Measurements from ENCODE around the gene DNM3. TPM values are rescaled to one million over a fixed set of nuclear protein-coding genes. Genes with fewer than 3 reads are reported as not detected.

DNM3 gene
- total RNA-seq, 1 donor from 2014 or later, result 2.1 TPM

DNA sequence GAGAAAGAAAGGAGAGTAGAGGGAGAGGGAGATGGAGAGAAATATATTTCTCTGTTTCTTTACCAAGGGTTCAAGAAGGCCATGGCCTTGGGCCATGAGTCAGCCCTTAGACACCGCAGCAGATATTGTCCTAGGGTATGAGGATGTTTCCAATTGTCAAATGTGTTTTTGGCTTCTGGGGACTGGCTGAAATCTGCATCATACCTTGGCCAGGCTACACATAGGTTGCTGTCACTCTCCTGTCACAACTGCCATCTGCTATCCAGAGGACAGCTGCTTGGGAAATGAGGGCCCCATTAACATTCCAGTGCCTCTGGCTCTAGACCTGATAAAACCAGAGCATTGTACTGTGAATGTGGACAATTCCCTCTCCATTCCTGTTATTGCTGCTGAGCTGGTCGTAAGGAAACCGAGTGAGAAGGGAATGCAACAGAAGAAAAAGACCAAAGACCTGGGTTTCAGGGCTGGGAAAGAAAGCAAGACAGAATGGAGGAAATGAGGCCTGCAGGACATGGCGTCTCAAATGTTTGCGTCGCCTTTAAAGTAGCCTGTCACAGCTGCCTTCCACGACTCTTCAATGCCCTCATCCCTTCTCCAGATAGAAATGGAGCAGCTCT is 611.3 kb downstream of the DNM3 start:
- Mint-ChIP-seq H3K4me1 (ENCODE audit: unreplicated experiment) (peaks cover 40% of the 10 kb centered on the region), H3K27ac (peak overlapping the region; percentile 39), H3K36me3 (no peaks in the 10 kb centered on the region), H3K4me3 (no peak overlapping the region), H3K9me3 (no peaks in the 10 kb centered on the region), H3K27me3 (no peaks in the 10 kb centered on the region)
- TF ChIP-seq, protein P1, sequence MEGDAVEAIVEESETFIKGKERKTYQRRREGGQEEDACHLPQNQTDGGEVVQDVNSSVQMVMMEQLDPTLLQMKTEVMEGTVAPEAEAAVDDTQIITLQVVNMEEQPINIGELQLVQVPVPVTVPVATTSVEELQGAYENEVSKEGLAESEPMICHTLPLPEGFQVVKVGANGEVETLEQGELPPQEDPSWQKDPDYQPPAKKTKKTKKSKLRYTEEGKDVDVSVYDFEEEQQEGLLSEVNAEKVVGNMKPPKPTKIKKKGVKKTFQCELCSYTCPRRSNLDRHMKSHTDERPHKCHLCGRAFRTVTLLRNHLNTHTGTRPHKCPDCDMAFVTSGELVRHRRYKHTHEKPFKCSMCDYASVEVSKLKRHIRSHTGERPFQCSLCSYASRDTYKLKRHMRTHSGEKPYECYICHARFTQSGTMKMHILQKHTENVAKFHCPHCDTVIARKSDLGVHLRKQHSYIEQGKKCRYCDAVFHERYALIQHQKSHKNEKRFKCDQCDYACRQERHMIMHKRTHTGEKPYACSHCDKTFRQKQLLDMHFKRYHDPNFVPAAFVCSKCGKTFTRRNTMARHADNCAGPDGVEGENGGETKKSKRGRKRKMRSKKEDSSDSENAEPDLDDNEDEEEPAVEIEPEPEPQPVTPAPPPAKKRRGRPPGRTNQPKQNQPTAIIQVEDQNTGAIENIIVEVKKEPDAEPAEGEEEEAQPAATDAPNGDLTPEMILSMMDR (conservative IDR thresholded peaks at IDR 0.05), result no peak
- no peak for DNase-seq (ENCODE audit: extremely low spot score, unreplicated experiment)

GRCh38 chr1:172453153-172453545 is 611.9 kb downstream of the DNM3 start:
- no peaks in the 10 kb centered on the region for H3K9me3 Mint-ChIP-seq
- peak overlapping the region; percentile 39 for H3K27ac Mint-ChIP-seq
- H3K4me3 Mint-ChIP-seq, result no peak overlapping the region
- peaks cover 40% of the 10 kb centered on the region for H3K4me1 Mint-ChIP-seq (ENCODE audit: unreplicated experiment)
- no peaks in the 10 kb centered on the region for H3K27me3 Mint-ChIP-seq
- H3K36me3 Mint-ChIP-seq, result no peaks in the 10 kb centered on the region
- TF ChIP-seq, protein P1 (conservative IDR thresholded peaks at IDR 0.05), result no peak
- DNase-seq (ENCODE audit: extremely low spot score, unreplicated experiment), result no peak

GRCh38 chr1:172453607-172454006 is 612.3 kb downstream of the DNM3 start:
- no peaks in the 10 kb centered on the region for H3K9me3 Mint-ChIP-seq

DNA sequence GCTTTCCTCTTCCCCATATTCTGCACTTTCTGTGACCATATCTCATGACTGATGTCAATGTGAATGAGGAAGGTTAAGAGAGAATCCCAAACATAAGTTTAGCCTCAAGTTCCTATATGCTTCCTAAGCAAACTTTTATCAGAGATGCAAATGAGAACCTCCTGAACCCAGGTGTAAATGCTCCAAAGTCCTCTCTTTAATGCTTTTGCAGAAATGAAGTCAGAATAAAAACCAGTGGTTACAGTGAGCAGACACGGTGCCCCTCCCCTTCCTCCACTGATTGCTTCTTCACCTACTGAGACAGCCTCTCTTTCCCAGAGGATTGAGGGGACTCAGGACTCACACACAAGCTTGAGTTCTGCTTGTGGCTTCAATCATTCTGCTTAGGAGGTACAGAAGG is 614.2 kb downstream of the DNM3 start:
- TF ChIP-seq, protein P1 (conservative IDR thresholded peaks at IDR 0.05), result no peak
- DNase-seq (ENCODE audit: extremely low spot score, unreplicated experiment), result no peak
- H3K4me1 Mint-ChIP-seq (ENCODE audit: unreplicated experiment), result peaks cover 24% of the 10 kb centered on the region

More at GRCh38 chr1:172453607-172454006, 612.3 kb downstream of the DNM3 start:
- DNase-seq (ENCODE audit: extremely low spot score, unreplicated experiment), result no peak
- TF ChIP-seq, protein P1 (conservative IDR thresholded peaks at IDR 0.05), result no peak
- no peaks in the 10 kb centered on the region for H3K27me3 Mint-ChIP-seq
- H3K4me3 Mint-ChIP-seq, result no peak overlapping the region
- no peaks in the 10 kb centered on the region for H3K36me3 Mint-ChIP-seq
- peaks cover 37% of the 10 kb centered on the region for H3K4me1 Mint-ChIP-seq (ENCODE audit: unreplicated experiment)
- H3K27ac Mint-ChIP-seq, result no peak overlapping the region

GRCh38 chr1:172456344-172456769 is 615.1 kb downstream of the DNM3 start:
- TF ChIP-seq, protein P1 (conservative IDR thresholded peaks at IDR 0.05), result no peak
- H3K36me3 Mint-ChIP-seq, result no peaks in the 10 kb centered on the region
- H3K4me1 Mint-ChIP-seq (ENCODE audit: unreplicated experiment), result peaks cover 23% of the 10 kb centered on the region
- no peaks in the 10 kb centered on the region for H3K9me3 Mint-ChIP-seq
- no peak overlapping the region for H3K4me3 Mint-ChIP-seq
- no peak overlapping the region for H3K27ac Mint-ChIP-seq
- DNase-seq (ENCODE audit: extremely low spot score, unreplicated experiment), result no peak
- H3K27me3 Mint-ChIP-seq, result no peaks in the 10 kb centered on the region

More for the DNA sequence above, 614.2 kb downstream of the DNM3 start:
- Mint-ChIP-seq H3K27me3 (no peaks in the 10 kb centered on the region), H3K4me3 (no peak overlapping the region), H3K9me3 (no peaks in the 10 kb centered on the region), H3K27ac (no peak overlapping the region), H3K36me3 (no peaks in the 10 kb centered on the region)
